Liver (tissue), 9 donors: ENCODE results near the gene ENGASE. TPM values are rescaled to one million over a fixed set of nuclear protein-coding genes. Genes with fewer than 3 reads are reported as not detected.

Experiments used
- DNase-seq: peaks from one replicate; pipeline ENCODE4 v3.0.0-alpha.2; 2017; ENCODE audit warnings: low spot score
- H3K27ac ChIP-seq, 2 donors: one replicate each; pipeline ENCODE4 v1.7.0; 2013; ENCODE audit warnings: inconsistent platforms in 2 of 2, low read length in 2 of 2, control low read depth in 1 of 2, low read depth in 1 of 2, mild to moderate bottlenecking in 1 of 2
- H3K27me3 ChIP-seq, 4 donors: one replicate each; pipeline versions ENCODE4 v1.6.1 to v1.7.0; 2013; ENCODE audit warnings: low read length in 3 of 4, inconsistent platforms in 1 of 4, mild to moderate bottlenecking in 1 of 4, moderate library complexity in 1 of 4; ENCODE audit not compliant: control insufficient read depth in 4 of 4, insufficient read depth in 4 of 4
- H3K36me3 ChIP-seq, 4 donors: one replicate each; pipeline versions ENCODE4 v1.6.1 to v1.7.0; 2013; ENCODE audit warnings: low read length in 3 of 4, mild to moderate bottlenecking in 3 of 4, low read depth in 1 of 4, moderate library complexity in 1 of 4; ENCODE audit not compliant: control insufficient read depth in 4 of 4, insufficient read depth in 3 of 4
- H3K4me1 ChIP-seq, 4 donors: one replicate each; pipeline versions ENCODE4 v1.6.1 to v1.7.0; 2013; ENCODE audit warnings: low read length in 3 of 4, mild to moderate bottlenecking in 3 of 4, moderate library complexity in 1 of 4; ENCODE audit not compliant: control insufficient read depth in 4 of 4, insufficient read depth in 4 of 4
- H3K4me3 ChIP-seq, 3 donors: one replicate each; pipeline versions ENCODE4 v1.6.1 to v1.7.0; 2013; ENCODE audit warnings: low read length in 3 of 3, control low read depth in 1 of 3, low read depth in 1 of 3, mild to moderate bottlenecking in 1 of 3
- H3K9ac ChIP-seq, 2 donors: one replicate each; pipeline ENCODE4 v1.7.0; 2013; ENCODE audit warnings: low read length in 2 of 2, mild to moderate bottlenecking in 2 of 2, moderate library complexity in 2 of 2, control low read depth in 1 of 2, low read depth in 1 of 2
- H3K9me3 ChIP-seq, 4 donors: one replicate each; pipeline versions ENCODE4 v1.6.1 to v1.7.0; 2013; ENCODE audit warnings: low read length in 3 of 4; ENCODE audit not compliant: control insufficient read depth in 4 of 4
- ATF3 ChIP-seq: IDR thresholded peaks from 2 replicates; pipeline ENCODE4 v1.6.1; 2016; ENCODE audit warnings: antibody characterized with exemption
- EGR1 ChIP-seq, 2 donors: IDR thresholded peaks; 2 replicates each; pipeline ENCODE4 v1.6.1; 2016 to 2018; ENCODE audit warnings: antibody characterized with exemption in 2 of 2, low read depth in 2 of 2
- FOXA1 ChIP-seq: IDR thresholded peaks from 2 replicates; pipeline ENCODE4 v1.6.1; 2016; ENCODE audit warnings: antibody characterized with exemption
- FOXA2 ChIP-seq: IDR thresholded peaks from 2 replicates; pipeline ENCODE4 v1.6.1; 2016; ENCODE audit warnings: antibody characterized with exemption
- GABPA ChIP-seq, 2 donors: IDR thresholded peaks in 1 of 2; conservative IDR thresholded peaks in 1 of 2; 2 replicates each; pipeline ENCODE4 v1.6.1; 2016; ENCODE audit warnings: antibody characterized with exemption in 2 of 2, mild to moderate bottlenecking in 1 of 2, moderate library complexity in 1 of 2
- HNF4A ChIP-seq, 2 donors: conservative IDR thresholded peaks; 2 replicates each; pipeline ENCODE4 v1.6.1; 2016; ENCODE audit warnings: antibody characterized with exemption in 2 of 2, mild to moderate bottlenecking in 2 of 2
- HNF4G ChIP-seq: IDR thresholded peaks from 2 replicates; pipeline ENCODE4 v1.6.1; 2016; ENCODE audit warnings: antibody characterized with exemption
- JUND ChIP-seq, 2 donors: IDR thresholded peaks; 2 replicates each; pipeline ENCODE4 v1.6.1; 2016; ENCODE audit warnings: antibody characterized with exemption in 2 of 2
- MAX ChIP-seq: IDR thresholded peaks from 2 replicates; pipeline ENCODE4 v1.6.1; 2016; ENCODE audit warnings: antibody characterized with exemption
- NR2F2 ChIP-seq: IDR thresholded peaks from 2 replicates; pipeline ENCODE4 v1.6.1; 2016; ENCODE audit warnings: antibody characterized with exemption
- RAD21 ChIP-seq, 2 donors: IDR thresholded peaks; 2 replicates each; pipeline ENCODE4 v1.6.1; 2016; ENCODE audit warnings: antibody characterized with exemption in 2 of 2, mild to moderate bottlenecking in 2 of 2
- RXRA ChIP-seq, 2 donors: IDR thresholded peaks; 2 replicates each; pipeline ENCODE4 v1.6.1; 2017 to 2018; ENCODE audit warnings: antibody characterized with exemption in 2 of 2, mild to moderate bottlenecking in 1 of 2
- SP1 ChIP-seq: IDR thresholded peaks from 2 replicates; pipeline ENCODE4 v1.6.1; 2018; ENCODE audit warnings: antibody characterized with exemption, mild to moderate bottlenecking
- TAF1 ChIP-seq: conservative IDR thresholded peaks from 2 replicates; pipeline ENCODE4 v1.6.1; 2016; ENCODE audit warnings: antibody characterized with exemption, mild to moderate bottlenecking
- WGBS: extraction: QIAGEN DNeasy Blood & Tissue Kit; methylation state at CpG from one replicate; pipeline ENCODE4 v1.1.7; 2013; 5-methylcytosine and 5-hydroxymethylcytosine counted together
- polyA plus RNA-seq, 2 donors: library from polyadenylated mRNA; stranded (reverse) in 1 of 2; unstranded in 1 of 2; fragments of 200-250 nt in 1 of 2; fragments of >200 nt in 1 of 2; fragmentation: Nextera tagmentation in 1 of 2; extraction: Ambion mirVana in 1 of 2; gene quantifications; one replicate each; pipeline versions ENCODE4 v1.2.1 to v1.2.3, GENCODE V29; 2013 to 2015
- total RNA-seq, 2 donors: library from RNA; depleted of rRNA; stranded (reverse); fragments of >200 nt; gene quantifications; one replicate each; pipeline ENCODE4 v1.2.3, GENCODE V29; 2014
- TF ChIP-seq, protein P1 (sequence below): IDR thresholded peaks from 2 replicates; pipeline ENCODE4 v1.6.1; 2016; ENCODE audit warnings: antibody characterized with exemption, mild to moderate bottlenecking
- TF ChIP-seq, protein P2 (sequence below): IDR thresholded peaks from 2 replicates; pipeline ENCODE4 v1.6.1; 2016; ENCODE audit warnings: antibody characterized with exemption
- donor health status: healthy.
- donor health status: healthy.
- donor health status: healthy.
- donor health status: healthy.
- donor health status: healthy.

ENGASE gene
- total and polyA plus RNA-seq, 4 donors: 5.2 to 33.6 (median 7.8) TPM

GRCh38 chr17:79077587-79077986, 3.0 kb downstream of the ENGASE start:
- Histone ChIP-seq H3K27ac (no peak overlapping the region), H3K4me3 (no peak overlapping the region), H3K27me3 (no peaks in the 10 kb centered on the region), H3K9ac (no peak overlapping the region), H3K36me3 (peaks cover 0 to 28% (median 15%) of the 10 kb centered on the region in 4 donors), H3K9me3 (no peaks in the 10 kb centered on the region), H3K4me1 (peaks cover 5 to 12% (median 7%) of the 10 kb centered on the region in 4 donors)
- TF ChIP-seq RAD21 (IDR thresholded peaks at IDR 0.05) (no peak), SP1 (no peak), HNF4A (conservative IDR thresholded peaks at IDR 0.05) (no peak), JUND (IDR thresholded peaks at IDR 0.05) (no peak), TAF1 (no peak), RXRA (IDR thresholded peaks at IDR 0.05) (no peak), EGR1 (IDR thresholded peaks at IDR 0.05; ENCODE audit: low read depth in 2 of 2) (no peak), ATF3 (no peak), NR2F2 (no peak), GABPA (IDR thresholded peaks at IDR 0.05 in 1 of 2, conservative IDR thresholded peaks at IDR 0.05 in 1 of 2) (no peak)
- TF ChIP-seq, protein P1, sequence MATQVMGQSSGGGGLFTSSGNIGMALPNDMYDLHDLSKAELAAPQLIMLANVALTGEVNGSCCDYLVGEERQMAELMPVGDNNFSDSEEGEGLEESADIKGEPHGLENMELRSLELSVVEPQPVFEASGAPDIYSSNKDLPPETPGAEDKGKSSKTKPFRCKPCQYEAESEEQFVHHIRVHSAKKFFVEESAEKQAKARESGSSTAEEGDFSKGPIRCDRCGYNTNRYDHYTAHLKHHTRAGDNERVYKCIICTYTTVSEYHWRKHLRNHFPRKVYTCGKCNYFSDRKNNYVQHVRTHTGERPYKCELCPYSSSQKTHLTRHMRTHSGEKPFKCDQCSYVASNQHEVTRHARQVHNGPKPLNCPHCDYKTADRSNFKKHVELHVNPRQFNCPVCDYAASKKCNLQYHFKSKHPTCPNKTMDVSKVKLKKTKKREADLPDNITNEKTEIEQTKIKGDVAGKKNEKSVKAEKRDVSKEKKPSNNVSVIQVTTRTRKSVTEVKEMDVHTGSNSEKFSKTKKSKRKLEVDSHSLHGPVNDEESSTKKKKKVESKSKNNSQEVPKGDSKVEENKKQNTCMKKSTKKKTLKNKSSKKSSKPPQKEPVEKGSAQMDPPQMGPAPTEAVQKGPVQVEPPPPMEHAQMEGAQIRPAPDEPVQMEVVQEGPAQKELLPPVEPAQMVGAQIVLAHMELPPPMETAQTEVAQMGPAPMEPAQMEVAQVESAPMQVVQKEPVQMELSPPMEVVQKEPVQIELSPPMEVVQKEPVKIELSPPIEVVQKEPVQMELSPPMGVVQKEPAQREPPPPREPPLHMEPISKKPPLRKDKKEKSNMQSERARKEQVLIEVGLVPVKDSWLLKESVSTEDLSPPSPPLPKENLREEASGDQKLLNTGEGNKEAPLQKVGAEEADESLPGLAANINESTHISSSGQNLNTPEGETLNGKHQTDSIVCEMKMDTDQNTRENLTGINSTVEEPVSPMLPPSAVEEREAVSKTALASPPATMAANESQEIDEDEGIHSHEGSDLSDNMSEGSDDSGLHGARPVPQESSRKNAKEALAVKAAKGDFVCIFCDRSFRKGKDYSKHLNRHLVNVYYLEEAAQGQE: no peak
- 88% methylated on average over 12 of the region's 12 CpGs for WGBS
- DNase-seq: no peak

- H3K9me3 ChIP-seq: no peaks in the 10 kb centered on the region
Measured at GRCh38 chr17:79078476-79079190, 4.0 kb downstream of the ENGASE start.

DNA sequence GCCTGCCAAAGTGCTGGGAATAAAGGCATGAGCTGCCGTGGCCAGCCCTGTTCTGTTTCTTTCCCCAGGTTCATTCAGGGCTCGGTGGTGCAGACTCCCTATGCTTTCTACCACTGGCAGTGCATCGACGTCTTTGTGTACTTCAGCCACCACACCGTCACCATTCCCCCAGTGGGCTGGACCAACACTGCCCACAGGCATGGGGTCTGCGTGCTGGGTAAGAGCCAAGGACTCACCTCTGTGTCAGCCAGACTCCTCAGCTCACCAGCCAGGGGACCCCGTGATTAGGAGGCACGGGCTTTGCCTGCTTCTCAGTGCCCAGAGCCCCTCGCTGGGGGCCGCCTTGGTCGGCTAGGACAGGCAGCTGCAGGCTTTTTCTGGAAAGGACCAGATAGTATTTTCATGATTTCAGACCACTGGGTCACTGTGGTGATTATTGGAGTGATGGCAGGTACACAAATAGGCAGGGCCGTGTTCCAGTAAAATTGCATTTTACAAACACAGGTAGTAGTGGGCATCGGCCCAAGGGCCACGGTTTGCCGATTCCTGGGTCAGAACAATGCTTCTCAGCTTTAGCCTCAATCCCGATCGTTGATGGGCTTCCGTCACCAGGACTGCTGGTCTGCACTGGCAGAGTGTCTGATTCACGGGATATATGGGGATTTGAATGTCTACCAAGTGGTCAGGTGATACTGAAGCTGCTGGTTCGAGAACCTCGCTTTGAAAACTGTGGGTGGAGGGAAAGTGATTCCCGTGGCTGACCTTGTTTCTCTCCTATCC, 5.0 kb downstream of the ENGASE start:
- no peaks in the 10 kb centered on the region for H3K27me3 ChIP-seq
- WGBS: 94% methylated on average over 22 of the region's 22 CpGs
- no peak overlapping the region for H3K4me3 ChIP-seq
- peaks cover 5 to 9% (median 7%) of the 10 kb centered on the region in 4 donors for H3K4me1 ChIP-seq
- peaks cover 0 to 42% (median 18%) of the 10 kb centered on the region in 4 donors for H3K36me3 ChIP-seq
- H3K27ac ChIP-seq: no peak overlapping the region
- no peaks in the 10 kb centered on the region for H3K9me3 ChIP-seq
- DNase-seq: no peak
- no peak overlapping the region for H3K9ac ChIP-seq
- TF ChIP-seq EGR1 (IDR thresholded peaks at IDR 0.05; ENCODE audit: low read depth in 2 of 2): no peak
- TF ChIP-seq, protein P2, sequence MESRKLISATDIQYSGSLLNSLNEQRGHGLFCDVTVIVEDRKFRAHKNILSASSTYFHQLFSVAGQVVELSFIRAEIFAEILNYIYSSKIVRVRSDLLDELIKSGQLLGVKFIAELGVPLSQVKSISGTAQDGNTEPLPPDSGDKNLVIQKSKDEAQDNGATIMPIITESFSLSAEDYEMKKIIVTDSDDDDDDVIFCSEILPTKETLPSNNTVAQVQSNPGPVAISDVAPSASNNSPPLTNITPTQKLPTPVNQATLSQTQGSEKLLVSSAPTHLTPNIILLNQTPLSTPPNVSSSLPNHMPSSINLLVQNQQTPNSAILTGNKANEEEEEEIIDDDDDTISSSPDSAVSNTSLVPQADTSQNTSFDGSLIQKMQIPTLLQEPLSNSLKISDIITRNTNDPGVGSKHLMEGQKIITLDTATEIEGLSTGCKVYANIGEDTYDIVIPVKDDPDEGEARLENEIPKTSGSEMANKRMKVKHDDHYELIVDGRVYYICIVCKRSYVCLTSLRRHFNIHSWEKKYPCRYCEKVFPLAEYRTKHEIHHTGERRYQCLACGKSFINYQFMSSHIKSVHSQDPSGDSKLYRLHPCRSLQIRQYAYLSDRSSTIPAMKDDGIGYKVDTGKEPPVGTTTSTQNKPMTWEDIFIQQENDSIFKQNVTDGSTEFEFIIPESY: no peak
- TF ChIP-seq FOXA2: no peak
- TF ChIP-seq GABPA (IDR thresholded peaks at IDR 0.05 in 1 of 2, conservative IDR thresholded peaks at IDR 0.05 in 1 of 2): no peak
- no peak for TF ChIP-seq RXRA (IDR thresholded peaks at IDR 0.05)
- TF ChIP-seq ATF3: no peak
- no peak for TF ChIP-seq NR2F2
- no peak for TF ChIP-seq TAF1
- TF ChIP-seq JUND (IDR thresholded peaks at IDR 0.05): no peak
- TF ChIP-seq FOXA1: no peak
- no peak for TF ChIP-seq MAX
- TF ChIP-seq HNF4G: no peak
- no peak for TF ChIP-seq SP1
- TF ChIP-seq RAD21 (IDR thresholded peaks at IDR 0.05): no peak
- no peak for TF ChIP-seq HNF4A (conservative IDR thresholded peaks at IDR 0.05)

More at GRCh38 chr17:79078476-79079190, 4.0 kb downstream of the ENGASE start:
- Histone ChIP-seq H3K27ac (no peak overlapping the region), H3K4me1 (peaks cover 5 to 12% (median 7%) of the 10 kb centered on the region in 4 donors), H3K9ac (no peak overlapping the region), H3K27me3 (no peaks in the 10 kb centered on the region), H3K4me3 (no peak overlapping the region), H3K36me3 (peaks cover 0 to 34% (median 15%) of the 10 kb centered on the region in 4 donors)
- no peak for TF ChIP-seq GABPA (IDR thresholded peaks at IDR 0.05 in 1 of 2, conservative IDR thresholded peaks at IDR 0.05 in 1 of 2)
- 82% methylated on average over 21 of the region's 21 CpGs for WGBS
- no peak for DNase-seq
